Parathyroid adenoma (tissue), 2 donors: Measurements from ENCODE around the gene HELZ2.

Source experiments
- H2AFZ ChIP-seq: fragments of 300-600 bp; sonication (generic); one replicate; pipeline ENCODE4 v1.7.0; 2017; ENCODE audit warnings: antibody characterized with exemption, mild to moderate bottlenecking
- H3K27ac ChIP-seq: fragments of 300-600 bp; sonication (generic); one replicate; pipeline ENCODE4 v1.7.0; 2017
- H3K27me3 ChIP-seq: fragments of 300-600 bp; sonication (generic); one replicate; pipeline ENCODE4 v1.7.0; 2017; ENCODE audit warnings: low read length; ENCODE audit not compliant: control insufficient read depth, insufficient read depth
- H3K36me3 ChIP-seq: fragments of 300-600 bp; sonication (generic); one replicate; pipeline ENCODE4 v1.7.0; 2017; ENCODE audit warnings: low read length; ENCODE audit not compliant: control insufficient read depth, insufficient read depth
- H3K4me1 ChIP-seq: fragments of 300-600 bp; sonication (generic); one replicate; pipeline ENCODE4 v1.7.0; 2017; ENCODE audit warnings: control low read depth
- H3K4me2 ChIP-seq: fragments of 300-600 bp; sonication (generic); one replicate; pipeline ENCODE4 v1.7.0; 2017; ENCODE audit warnings: low read length
- H3K4me3 ChIP-seq: fragments of 300-600 bp; sonication (generic); one replicate; pipeline ENCODE4 v1.7.0; 2017; ENCODE audit warnings: low read depth, low read length
- H3K79me2 ChIP-seq: fragments of 300-600 bp; sonication (generic); one replicate; pipeline ENCODE4 v1.7.0; 2017; ENCODE audit warnings: control low read depth
- H3K9ac ChIP-seq: fragments of 300-600 bp; sonication (generic); one replicate; pipeline ENCODE4 v1.7.0; 2017; ENCODE audit warnings: mild to moderate bottlenecking
- H3K9me3 ChIP-seq: fragments of 300-600 bp; sonication (generic); one replicate; pipeline ENCODE4 v1.7.0; 2017; ENCODE audit warnings: low read length; ENCODE audit not compliant: control insufficient read depth
- TF ChIP-seq, protein P1 (sequence below): fragments of 300-600 bp; sonication (generic); IDR thresholded peaks from one replicate; pipeline ENCODE4 v1.7.0; 2017; ENCODE audit warnings: antibody characterized with exemption, mild to moderate bottlenecking
- donor health status: primary hyperparathyroidism.

HELZ2 gene

DNA sequence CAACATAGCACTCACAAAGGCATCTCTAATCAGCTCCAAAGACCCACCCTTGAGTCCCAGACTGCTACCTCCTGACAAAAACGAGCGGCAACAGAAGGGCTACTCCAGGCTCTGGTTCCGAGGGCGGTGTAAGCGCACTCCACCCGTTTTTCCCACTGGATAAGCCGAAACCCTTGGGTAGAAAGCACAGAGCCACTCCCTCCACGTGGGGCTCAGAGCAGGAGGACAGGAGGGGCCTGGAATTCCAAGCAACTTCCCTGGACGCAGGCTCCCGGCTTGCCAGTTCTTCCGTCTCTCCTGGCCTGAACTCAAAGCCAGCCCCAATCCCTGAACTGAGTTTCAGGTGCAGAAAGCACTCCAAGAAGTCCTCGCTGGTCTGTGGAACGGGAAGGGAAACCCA, 45.5 kb upstream of the HELZ2 start:
- Histone ChIP-seq H3K79me2 (peaks cover 15% of the 10 kb centered on the region), H3K4me3 (no peak overlapping the region), H3K36me3 (no peaks in the 10 kb centered on the region), H3K27me3 (no peaks in the 10 kb centered on the region), H3K27ac (no peak overlapping the region), H2AFZ (no peak overlapping the region), H3K4me1 (no peaks in the 10 kb centered on the region), H3K9ac (no peak overlapping the region), H3K4me2 (no peak overlapping the region), H3K9me3 (no peaks in the 10 kb centered on the region)
- TF ChIP-seq, protein P1, sequence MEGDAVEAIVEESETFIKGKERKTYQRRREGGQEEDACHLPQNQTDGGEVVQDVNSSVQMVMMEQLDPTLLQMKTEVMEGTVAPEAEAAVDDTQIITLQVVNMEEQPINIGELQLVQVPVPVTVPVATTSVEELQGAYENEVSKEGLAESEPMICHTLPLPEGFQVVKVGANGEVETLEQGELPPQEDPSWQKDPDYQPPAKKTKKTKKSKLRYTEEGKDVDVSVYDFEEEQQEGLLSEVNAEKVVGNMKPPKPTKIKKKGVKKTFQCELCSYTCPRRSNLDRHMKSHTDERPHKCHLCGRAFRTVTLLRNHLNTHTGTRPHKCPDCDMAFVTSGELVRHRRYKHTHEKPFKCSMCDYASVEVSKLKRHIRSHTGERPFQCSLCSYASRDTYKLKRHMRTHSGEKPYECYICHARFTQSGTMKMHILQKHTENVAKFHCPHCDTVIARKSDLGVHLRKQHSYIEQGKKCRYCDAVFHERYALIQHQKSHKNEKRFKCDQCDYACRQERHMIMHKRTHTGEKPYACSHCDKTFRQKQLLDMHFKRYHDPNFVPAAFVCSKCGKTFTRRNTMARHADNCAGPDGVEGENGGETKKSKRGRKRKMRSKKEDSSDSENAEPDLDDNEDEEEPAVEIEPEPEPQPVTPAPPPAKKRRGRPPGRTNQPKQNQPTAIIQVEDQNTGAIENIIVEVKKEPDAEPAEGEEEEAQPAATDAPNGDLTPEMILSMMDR = no peak

- Histone ChIP-seq H3K36me3 (no peaks in the 10 kb centered on the region), H2AFZ (no peak overlapping the region), H3K9me3 (no peaks in the 10 kb centered on the region), H3K9ac (no peak overlapping the region), H3K4me3 (no peak overlapping the region), H3K27me3 (no peaks in the 10 kb centered on the region), H3K4me2 (no peak overlapping the region), H3K27ac (no peak overlapping the region), H3K79me2 (peaks cover 17% of the 10 kb centered on the region), H3K4me1 (no peaks in the 10 kb centered on the region)
- TF ChIP-seq, protein P1 = no peak
These were observed 45.0 kb upstream of the HELZ2 start for GRCh38 chr20:63619086-63619485.

DNA sequence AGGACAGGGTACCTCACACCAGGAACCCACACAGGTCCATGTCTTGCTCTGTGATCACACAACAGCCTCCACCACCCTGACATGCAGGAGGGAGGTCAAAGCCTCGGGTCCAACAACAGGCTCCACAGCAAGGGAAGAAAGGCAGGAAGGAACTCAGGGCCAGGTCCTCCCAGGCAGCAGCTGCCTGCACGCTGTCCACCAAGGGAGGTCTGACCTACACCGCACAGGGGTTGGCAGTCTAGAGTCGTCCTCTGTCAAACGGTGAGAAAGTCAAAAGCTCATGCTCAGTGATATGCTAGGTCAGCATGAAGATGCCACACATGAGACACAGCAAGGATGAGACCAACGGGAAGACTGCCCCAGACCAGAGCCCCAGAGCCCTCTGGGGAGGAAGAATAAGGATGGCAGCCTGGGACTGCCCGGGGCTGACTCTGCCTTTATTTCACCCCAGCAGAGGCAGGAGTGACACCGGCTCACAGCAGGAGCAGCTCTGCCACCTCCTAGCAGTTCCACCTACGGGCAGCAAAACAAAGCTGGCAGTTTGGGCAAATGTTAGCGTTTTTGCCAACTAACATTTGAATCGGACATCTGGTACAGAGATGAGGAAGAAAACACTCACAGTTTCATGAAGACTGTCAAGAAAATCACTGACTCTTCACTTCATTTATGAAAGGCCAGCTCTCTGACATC, 44.4 kb upstream of the HELZ2 start:
- Histone ChIP-seq H3K27me3 (no peaks in the 10 kb centered on the region), H2AFZ (no peak overlapping the region), H3K4me2 (no peak overlapping the region), H3K4me3 (no peak overlapping the region), H3K36me3 (no peaks in the 10 kb centered on the region), H3K79me2 (peaks cover 21% of the 10 kb centered on the region), H3K27ac (no peak overlapping the region), H3K9ac (no peak overlapping the region), H3K4me1 (no peaks in the 10 kb centered on the region), H3K9me3 (no peaks in the 10 kb centered on the region)
- TF ChIP-seq, protein P1 = no peak

GRCh38 chr20:63617876-63618265, 43.8 kb upstream of the HELZ2 start:
- Histone ChIP-seq H3K4me3 (no peak overlapping the region), H3K9me3 (no peaks in the 10 kb centered on the region), H3K4me2 (no peak overlapping the region), H3K79me2 (peaks cover 25% of the 10 kb centered on the region), H3K27me3 (no peaks in the 10 kb centered on the region), H3K4me1 (no peaks in the 10 kb centered on the region), H3K27ac (no peak overlapping the region), H3K9ac (no peak overlapping the region), H3K36me3 (no peaks in the 10 kb centered on the region), H2AFZ (no peak overlapping the region)
- TF ChIP-seq, protein P1 = no peak
